A673 (cell line): ENCODE data around the gene SARS1. TPM values are rescaled to one million over a fixed set of nuclear protein-coding genes. Genes with fewer than 3 reads are reported as not detected.

Experiments used
- BruUV-seq: library from RNA; stranded (reverse); fragments of 400-500 nt; replicated peaks from 2 replicates; lab custom pipeline; 2021; lab: Mats Ljungman, UMichigan
- CTCF ChIA-PET: fragments of 300-600 bp; sonication (Branson Sonifier 250); formaldehyde crosslinking; loops from one replicate; lab custom pipeline; 2022; ENCODE audit warnings: antibody characterized with exemption; lab: Charles Lee
- POLR2A ChIA-PET: fragments of 300-600 bp; sonication (Branson Sonifier 250); formaldehyde crosslinking; loops from one replicate; lab custom pipeline; 2022; ENCODE audit warnings: antibody characterized with exemption; ENCODE audit not compliant: low non-redundant PET; lab: Charles Lee
- DNase-seq: peaks from one replicate; pipeline ENCODE4 v3.0.0-alpha.2; 2015; ENCODE audit warnings: low spot score
- H3K27ac ChIP-seq: fragments of 200-600 bp; sonication (generic); 2 replicates; pipeline ENCODE4 v1.5.1; 2016; ENCODE audit warnings: mixed run types, low read depth, mild to moderate bottlenecking, mixed read lengths, antibody characterized with exemption, low read length; ENCODE audit not compliant: poor library complexity, severe bottlenecking
- H3K27me3 ChIP-seq: fragments of 200-600 bp; sonication (generic); replicated peaks from 2 replicates; pipeline ENCODE4 v1.6.1; 2017; ENCODE audit warnings: mixed run types, low read depth, mild to moderate bottlenecking, mixed read lengths, antibody characterized with exemption, low read length; ENCODE audit not compliant: insufficient read depth, poor library complexity
- H3K36me3 ChIP-seq: fragments of 200-600 bp; sonication (generic); 2 replicates; pipeline ENCODE4 v1.6.1; 2016; ENCODE audit warnings: mixed run types, mild to moderate bottlenecking, mixed read lengths, antibody characterized with exemption, low read length; ENCODE audit not compliant: insufficient read depth, poor library complexity, severe bottlenecking
- H3K4me1 ChIP-seq: fragments of 200-600 bp; sonication (generic); 2 replicates; pipeline ENCODE4 v1.6.1; 2017; ENCODE audit warnings: mixed run types, mild to moderate bottlenecking, mixed read lengths, antibody characterized with exemption, low read length; ENCODE audit not compliant: insufficient read depth, poor library complexity, severe bottlenecking
- H3K4me3 ChIP-seq: fragments of 200-600 bp; sonication (generic); 2 replicates; pipeline ENCODE4 v1.5.1; 2016; ENCODE audit warnings: low read depth, mixed run types, mild to moderate bottlenecking, mixed read lengths, low read length; ENCODE audit not compliant: poor library complexity, severe bottlenecking
- H3K9me3 ChIP-seq: fragments of 200-600 bp; sonication (generic); 2 replicates; pipeline ENCODE4 v1.6.1; 2016; ENCODE audit warnings: mixed run types, low read depth, mild to moderate bottlenecking, mixed read lengths, antibody characterized with exemption, low read length; ENCODE audit not compliant: poor library complexity, severe bottlenecking
- EZH2 ChIP-seq: fragments of 200-600 bp; sonication (generic); IDR thresholded peaks from 2 replicates; pipeline ENCODE4 v1.6.1; 2017; ENCODE audit warnings: borderline replicate concordance, low read depth, mild to moderate bottlenecking, mixed read lengths, antibody characterized with exemption, low read length; ENCODE audit not compliant: poor library complexity, severe bottlenecking
- intact Hi-C: fragments of 100-400 bp; cut with micrococcal nuclease; formaldehyde crosslinking; loops from one replicate; pipeline ENCODE4 v1.10.0; 2022; ENCODE audit not compliant: unreplicated experiment
- total RNA-seq: library from RNA; stranded (reverse); gene quantifications from 2 replicates; pipeline ENCODE4 v1.2.3, GENCODE V29; 2021
- TF ChIP-seq, protein P1 (sequence below): fragments of 300-800, 200-600 bp; sonication (generic); conservative IDR thresholded peaks from 2 replicates; pipeline ENCODE4 v1.5.1; 2017; ENCODE audit warnings: low read depth, mild to moderate bottlenecking, antibody characterized with exemption, low read length, moderate library complexity, mixed read lengths

The SARS1 gene
- total RNA-seq, 1 experiment from 2014 or later: 259 TPM

DNA sequence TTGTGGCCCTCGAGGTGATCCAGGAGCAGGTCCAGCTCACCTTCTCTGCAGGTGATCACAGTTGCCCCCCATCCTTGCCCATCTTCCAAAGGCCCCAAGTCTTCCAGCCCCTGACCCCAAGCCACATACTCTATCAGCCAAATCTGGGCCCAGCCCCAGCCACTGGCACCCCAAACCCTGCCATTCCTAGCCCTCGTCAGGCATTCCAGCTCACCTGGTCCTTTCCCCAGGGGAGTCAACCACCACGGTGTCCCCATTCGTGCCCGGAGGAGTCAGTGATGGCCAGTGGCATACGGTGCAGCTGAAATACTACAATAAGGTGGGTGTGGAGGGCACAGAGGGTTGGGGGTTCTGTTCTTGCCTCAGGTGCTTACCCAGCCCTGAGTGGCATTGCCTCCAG is 47.9 kb downstream of the SARS1 start:
- intact Hi-C loops: loop anchor here (5.0 kb wide), 2 partner anchors 59 to 271 kb away; no protein-coding TSS in a partner anchor
- no peak for TF ChIP-seq EZH2
- TF ChIP-seq, protein P1, sequence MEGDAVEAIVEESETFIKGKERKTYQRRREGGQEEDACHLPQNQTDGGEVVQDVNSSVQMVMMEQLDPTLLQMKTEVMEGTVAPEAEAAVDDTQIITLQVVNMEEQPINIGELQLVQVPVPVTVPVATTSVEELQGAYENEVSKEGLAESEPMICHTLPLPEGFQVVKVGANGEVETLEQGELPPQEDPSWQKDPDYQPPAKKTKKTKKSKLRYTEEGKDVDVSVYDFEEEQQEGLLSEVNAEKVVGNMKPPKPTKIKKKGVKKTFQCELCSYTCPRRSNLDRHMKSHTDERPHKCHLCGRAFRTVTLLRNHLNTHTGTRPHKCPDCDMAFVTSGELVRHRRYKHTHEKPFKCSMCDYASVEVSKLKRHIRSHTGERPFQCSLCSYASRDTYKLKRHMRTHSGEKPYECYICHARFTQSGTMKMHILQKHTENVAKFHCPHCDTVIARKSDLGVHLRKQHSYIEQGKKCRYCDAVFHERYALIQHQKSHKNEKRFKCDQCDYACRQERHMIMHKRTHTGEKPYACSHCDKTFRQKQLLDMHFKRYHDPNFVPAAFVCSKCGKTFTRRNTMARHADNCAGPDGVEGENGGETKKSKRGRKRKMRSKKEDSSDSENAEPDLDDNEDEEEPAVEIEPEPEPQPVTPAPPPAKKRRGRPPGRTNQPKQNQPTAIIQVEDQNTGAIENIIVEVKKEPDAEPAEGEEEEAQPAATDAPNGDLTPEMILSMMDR: no peak
- Histone ChIP-seq H3K36me3 (peaks cover 17% of the 10 kb centered on the region), H3K27me3 (no peaks in the 10 kb centered on the region), H3K4me3 (no peak overlapping the region), H3K27ac (no peak overlapping the region), H3K4me1 (no peaks in the 10 kb centered on the region), H3K9me3 (no peaks in the 10 kb centered on the region)
- no TSS peak for BruUV-seq
- ChIA-PET POLR2A (no interaction called here), CTCF (no interaction called here)
- no peak for DNase-seq

DNA sequence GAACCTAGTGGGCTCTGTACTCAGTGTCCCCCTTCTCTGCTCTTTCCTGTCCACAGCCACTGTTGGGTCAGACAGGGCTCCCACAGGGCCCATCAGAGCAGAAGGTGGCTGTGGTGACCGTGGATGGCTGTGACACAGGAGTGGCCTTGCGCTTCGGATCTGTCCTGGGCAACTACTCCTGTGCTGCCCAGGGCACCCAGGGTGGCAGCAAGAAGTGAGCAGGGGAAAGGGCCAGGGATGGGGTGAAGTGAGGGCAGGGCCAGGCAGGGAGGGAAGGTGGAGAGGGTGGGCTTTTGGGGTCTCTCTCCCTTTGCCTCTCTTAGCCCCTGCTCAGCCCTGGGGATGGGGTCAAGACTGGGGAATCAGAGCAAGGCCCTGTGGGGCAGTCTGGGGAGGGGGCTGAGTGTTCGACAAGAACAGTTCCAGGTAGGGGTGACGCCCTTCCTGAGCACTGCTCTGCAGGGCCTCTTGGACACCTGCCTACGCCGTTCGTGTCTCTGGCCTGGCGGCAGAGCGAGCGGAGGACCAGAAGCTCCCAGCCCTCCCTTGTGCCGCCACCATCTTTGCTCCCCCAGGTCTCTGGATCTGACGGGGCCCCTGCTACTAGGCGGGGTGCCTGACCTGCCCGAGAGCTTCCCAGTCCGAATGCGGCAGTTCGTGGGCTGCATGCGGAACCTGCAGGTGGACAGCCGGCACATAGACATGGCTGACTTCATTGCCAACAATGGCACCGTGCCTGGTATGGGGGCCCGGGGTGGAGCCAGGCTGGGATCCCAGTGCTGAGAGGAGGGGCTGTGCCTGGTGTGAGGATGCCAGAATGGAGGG is 48.7 kb downstream of the SARS1 start:
- ChIA-PET CTCF (no interaction called here), POLR2A (no interaction called here)
- intact Hi-C loops: loop anchor here (5.0 kb wide), 2 partner anchors 60 to 270 kb away; no protein-coding TSS in a partner anchor
- Histone ChIP-seq H3K9me3 (no peaks in the 10 kb centered on the region), H3K4me1 (no peaks in the 10 kb centered on the region), H3K27ac (no peak overlapping the region), H3K36me3 (peaks cover 17% of the 10 kb centered on the region), H3K4me3 (no peak overlapping the region), H3K27me3 (no peaks in the 10 kb centered on the region)
- BruUV-seq: no TSS peak
- DNase-seq: no peak
- no peak for TF ChIP-seq EZH2
- TF ChIP-seq, protein P1: no peak

- TF ChIP-seq EZH2: no peak
- TF ChIP-seq, protein P1: no peak
- no peaks in the 10 kb centered on the region for H3K9me3 ChIP-seq
- H3K27me3 ChIP-seq: no peaks in the 10 kb centered on the region
- no peak overlapping the region for H3K4me3 ChIP-seq
- no peaks in the 10 kb centered on the region for H3K4me1 ChIP-seq
- H3K27ac ChIP-seq: no peak overlapping the region
- ChIA-PET CTCF (no interaction called here), POLR2A (no interaction called here)
- no peak for DNase-seq
- intact Hi-C loops: loop anchor here (5.0 kb wide), 2 partner anchors 61 to 269 kb away; no protein-coding TSS in a partner anchor
- H3K36me3 ChIP-seq: peaks cover 21% of the 10 kb centered on the region
- no TSS peak for BruUV-seq
Measured at GRCh38 chr1:109263234-109263596, 49.5 kb downstream of the SARS1 start.
